GM13976 (cell line): Measurements from ENCODE around the gene THSD4.
"Not testable (repeated sequence)": the region's sequence is repeated elsewhere in the genome, so short reads cannot be mapped to it uniquely, and the experiment has no call there.

Source experiments
- DNase-seq: peaks from one replicate; pipeline ENCODE4 v3.0.0; 2012; ENCODE audit warnings: low spot score
- CTCF ChIP-seq: IDR thresholded peaks from 2 replicates; pipeline ENCODE4 v1.5.1; 2012; ENCODE audit warnings: borderline replicate concordance, mild to moderate bottlenecking; ENCODE audit not compliant: insufficient read depth; ENCODE audit errors: extremely low read depth, missing control alignments, control extremely low read depth
- in situ Hi-C: fragments of 300-500 bp; cut with MboI; formaldehyde crosslinking; loops from one replicate; pipeline ENCODE4 v1.12.0; 2022; ENCODE audit warnings: low sequenced_read_pairs, mixed read lengths, inconsistent platforms; ENCODE audit not compliant: unreplicated experiment

THSD4 gene

DNA sequence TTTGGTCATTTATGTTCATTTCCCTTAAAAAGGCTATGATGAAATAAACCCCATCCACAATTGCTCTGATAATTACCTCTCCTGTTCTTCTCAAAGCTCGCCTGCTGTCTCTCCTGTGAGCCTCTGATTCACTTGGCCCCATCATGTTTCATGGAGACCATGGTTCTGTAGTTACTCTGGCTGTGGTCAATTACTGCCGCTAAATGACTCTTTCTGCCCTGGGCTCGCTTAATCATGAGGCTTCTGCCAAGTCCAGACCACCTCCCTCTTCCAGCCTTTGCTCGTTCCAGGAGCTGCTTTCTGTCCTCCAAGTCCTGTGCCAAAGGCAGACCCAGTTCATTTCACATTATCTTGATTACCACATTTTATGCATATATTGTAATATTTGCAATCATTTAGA is 91.9 kb downstream of the THSD4 start:
- no peak for DNase-seq
- no peak for TF ChIP-seq CTCF
- in situ Hi-C loops, result no loop called here

- no peak for TF ChIP-seq CTCF
- in situ Hi-C loops, result no loop called here
- DNase-seq, result no peak
These were observed 96.9 kb downstream of the THSD4 start for GRCh38 chr15:71212146-71212545.

- DNase-seq, in situ Hi-C loops: not testable (repeated sequence)
These were observed 98.7 kb downstream of the THSD4 start for GRCh38 chr15:71213943-71214342.

- no peak for DNase-seq
- TF ChIP-seq CTCF, result no peak
- in situ Hi-C loops, result no loop called here
These were observed 100.0 kb downstream of the THSD4 start for GRCh38 chr15:71215126-71215894.

GRCh38 chr15:71218272-71218805 is 103.1 kb downstream of the THSD4 start:
- in situ Hi-C loops, result no loop called here
- no peak for TF ChIP-seq CTCF
- DNase-seq, result no peak

GRCh38 chr15:71219101-71219500 is 103.8 kb downstream of the THSD4 start:
- no peak for TF ChIP-seq CTCF
- no peak for DNase-seq
- in situ Hi-C loops, result no loop called here

DNA sequence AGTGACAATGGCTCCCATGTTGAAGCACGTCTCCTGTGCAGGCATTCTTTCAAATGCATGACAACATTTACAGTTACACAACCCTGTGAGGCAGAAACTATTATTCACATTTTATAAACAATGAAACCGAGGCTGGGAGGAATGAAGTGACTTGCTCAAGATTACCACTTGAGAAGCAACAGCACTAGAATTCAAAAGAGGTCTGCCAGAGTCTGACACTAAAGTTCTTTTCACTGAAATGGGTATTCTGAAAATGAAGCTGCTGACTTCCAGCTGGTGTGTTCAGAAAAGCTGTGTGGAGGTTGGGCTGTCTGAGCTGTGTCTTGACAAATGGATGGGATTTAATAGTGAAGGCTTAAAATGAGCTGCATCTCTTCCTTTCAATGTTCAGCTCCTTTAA is 104.4 kb downstream of the THSD4 start:
- DNase-seq, result no peak
- TF ChIP-seq CTCF, result no peak
- in situ Hi-C loops, result no loop called here
